Gastroesophageal sphincter (tissue), 3 donors: ENCODE data around the gene CNNM3.

Source experiments
- CTCF ChIP-seq, 4 experiments: fragments of 200-600 bp in 2 of 4; fragments of 450-650 bp in 2 of 4; sonication (generic) in 1 of 4; IDR thresholded peaks; one replicate each; pipeline ENCODE4 v1.5.1; 2017 to 2019; ENCODE audit warnings: antibody characterized with exemption in 4 of 4, mild to moderate bottlenecking in 2 of 4, moderate library complexity in 2 of 4
- POLR2A ChIP-seq, 2 donors: fragments of 450-650 bp; IDR thresholded peaks; one replicate each; pipeline ENCODE4 v1.6.1; 2017; ENCODE audit warnings: antibody characterized with exemption in 2 of 2, mild to moderate bottlenecking in 2 of 2, moderate library complexity in 1 of 2

GRCh38 chr2:96847586-96847985 lies 31.5 kb downstream of the CNNM3 start:
- no peak for TF ChIP-seq CTCF (IDR thresholded peaks at IDR 0.05)
- TF ChIP-seq POLR2A (IDR thresholded peaks at IDR 0.05), result no peak
